Tibial artery (tissue), 4 donors: ENCODE measurements around the gene GALT.

Experiments
- DNase-seq, 2 donors: peaks; one replicate each; pipeline ENCODE4 v3.0.0-alpha.2; 2019
- H3K27ac ChIP-seq, 2 donors: fragments of 200-600 bp; sonication (generic) in 1 of 2; 1 replicate in 1 of 2; 2 replicates in 1 of 2; pipeline ENCODE4 v1.5.1; 2018 to 2019; ENCODE audit warnings: mild to moderate bottlenecking in 1 of 2
- H3K27me3 ChIP-seq, 2 donors: fragments of 200-600 bp; sonication (generic) in 1 of 2; one replicate each; pipeline versions ENCODE4 v1.5.1 to v1.6.0; 2016 to 2019
- H3K36me3 ChIP-seq, 3 donors: fragments of 200-600 bp; sonication (generic) in 2 of 3; one replicate each; pipeline ENCODE4 v1.5.1; 2016 to 2019; ENCODE audit warnings: mild to moderate bottlenecking in 2 of 3
- H3K4me1 ChIP-seq, 4 donors: fragments of 200-600 bp; sonication (generic) in 2 of 4; 1 replicate in 3 of 4; 2 replicates in 1 of 4; pipeline ENCODE4 v1.5.1; 2016 to 2019
- H3K4me3 ChIP-seq, 2 donors: fragments of 200-600 bp; sonication (generic) in 1 of 2; 1 replicate in 1 of 2; 2 replicates in 1 of 2; pipeline ENCODE4 v1.5.1; 2018 to 2019; ENCODE audit warnings: mild to moderate bottlenecking in 2 of 2
- H3K9me3 ChIP-seq, 3 donors: fragments of 200-600 bp; sonication (generic) in 1 of 3; one replicate each; pipeline ENCODE4 v1.5.1; 2016 to 2019
- intact Hi-C: fragments of 100-400 bp; cut with DNase I; formaldehyde crosslinking; loops from one replicate; pipeline ENCODE4 v1.15.0; 2023; ENCODE audit warnings: low total_unique reads
- TF ChIP-seq, protein P1 (sequence below), 2 experiments: fragments of 200-600 bp in 1 of 2; fragments of 450-650 bp in 1 of 2; IDR thresholded peaks; one replicate each; pipeline ENCODE4 v1.5.1; 2017 to 2019; ENCODE audit warnings: antibody characterized with exemption in 2 of 2, mild to moderate bottlenecking in 1 of 2, moderate library complexity in 1 of 2

The GALT gene

DNA sequence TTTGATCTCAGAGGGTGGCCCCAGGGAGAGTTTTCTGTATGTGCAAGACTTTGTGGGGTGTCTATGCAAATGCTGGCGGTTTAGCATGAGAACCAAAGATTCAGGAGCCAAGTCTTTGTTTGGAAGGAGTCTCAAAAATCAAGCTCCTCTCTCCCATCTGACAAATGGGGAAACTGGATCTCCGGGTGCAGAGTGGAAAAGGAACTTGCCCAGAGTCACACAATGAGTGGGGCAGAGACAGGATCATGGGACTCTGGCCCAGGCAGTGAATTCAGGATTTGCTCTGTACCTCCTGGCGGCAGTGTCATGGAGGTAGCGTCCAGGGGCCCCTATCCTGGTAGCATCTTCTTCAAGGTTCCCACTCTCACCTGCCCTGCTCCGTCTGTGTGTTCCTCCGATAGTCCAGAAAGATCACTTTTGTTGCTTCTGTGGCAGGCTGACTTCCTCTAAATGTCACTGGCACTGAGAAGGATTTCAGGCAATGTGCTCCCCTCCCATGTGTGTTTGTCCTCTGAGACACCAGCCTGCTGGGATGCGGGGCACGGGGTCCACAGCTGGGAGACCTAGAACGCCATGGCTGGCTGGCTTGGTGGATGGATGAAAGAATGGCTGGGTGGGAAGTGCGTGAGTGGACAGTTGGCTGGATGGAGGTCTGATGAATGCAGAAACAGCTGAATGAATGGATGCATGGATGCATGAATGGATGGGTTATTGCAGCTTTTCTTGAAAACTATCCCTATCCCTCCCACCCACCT, 41.0 kb downstream of the GALT start:
- no peaks in the 10 kb centered on the region for H3K27me3 ChIP-seq
- TF ChIP-seq, protein P1, sequence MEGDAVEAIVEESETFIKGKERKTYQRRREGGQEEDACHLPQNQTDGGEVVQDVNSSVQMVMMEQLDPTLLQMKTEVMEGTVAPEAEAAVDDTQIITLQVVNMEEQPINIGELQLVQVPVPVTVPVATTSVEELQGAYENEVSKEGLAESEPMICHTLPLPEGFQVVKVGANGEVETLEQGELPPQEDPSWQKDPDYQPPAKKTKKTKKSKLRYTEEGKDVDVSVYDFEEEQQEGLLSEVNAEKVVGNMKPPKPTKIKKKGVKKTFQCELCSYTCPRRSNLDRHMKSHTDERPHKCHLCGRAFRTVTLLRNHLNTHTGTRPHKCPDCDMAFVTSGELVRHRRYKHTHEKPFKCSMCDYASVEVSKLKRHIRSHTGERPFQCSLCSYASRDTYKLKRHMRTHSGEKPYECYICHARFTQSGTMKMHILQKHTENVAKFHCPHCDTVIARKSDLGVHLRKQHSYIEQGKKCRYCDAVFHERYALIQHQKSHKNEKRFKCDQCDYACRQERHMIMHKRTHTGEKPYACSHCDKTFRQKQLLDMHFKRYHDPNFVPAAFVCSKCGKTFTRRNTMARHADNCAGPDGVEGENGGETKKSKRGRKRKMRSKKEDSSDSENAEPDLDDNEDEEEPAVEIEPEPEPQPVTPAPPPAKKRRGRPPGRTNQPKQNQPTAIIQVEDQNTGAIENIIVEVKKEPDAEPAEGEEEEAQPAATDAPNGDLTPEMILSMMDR (IDR thresholded peaks at IDR 0.05): no peak
- no peaks in the 10 kb centered on the region for H3K9me3 ChIP-seq
- intact Hi-C loops: no loop called here
- DNase-seq: no peak
- H3K27ac ChIP-seq: no peak overlapping the region
- H3K4me1 ChIP-seq: peaks cover 0 to 56% (median 31%) of the 10 kb centered on the region in 4 donors
- peaks cover 0 to 10% (median 0%) of the 10 kb centered on the region in 3 donors for H3K36me3 ChIP-seq
- no peak overlapping the region for H3K4me3 ChIP-seq

DNA sequence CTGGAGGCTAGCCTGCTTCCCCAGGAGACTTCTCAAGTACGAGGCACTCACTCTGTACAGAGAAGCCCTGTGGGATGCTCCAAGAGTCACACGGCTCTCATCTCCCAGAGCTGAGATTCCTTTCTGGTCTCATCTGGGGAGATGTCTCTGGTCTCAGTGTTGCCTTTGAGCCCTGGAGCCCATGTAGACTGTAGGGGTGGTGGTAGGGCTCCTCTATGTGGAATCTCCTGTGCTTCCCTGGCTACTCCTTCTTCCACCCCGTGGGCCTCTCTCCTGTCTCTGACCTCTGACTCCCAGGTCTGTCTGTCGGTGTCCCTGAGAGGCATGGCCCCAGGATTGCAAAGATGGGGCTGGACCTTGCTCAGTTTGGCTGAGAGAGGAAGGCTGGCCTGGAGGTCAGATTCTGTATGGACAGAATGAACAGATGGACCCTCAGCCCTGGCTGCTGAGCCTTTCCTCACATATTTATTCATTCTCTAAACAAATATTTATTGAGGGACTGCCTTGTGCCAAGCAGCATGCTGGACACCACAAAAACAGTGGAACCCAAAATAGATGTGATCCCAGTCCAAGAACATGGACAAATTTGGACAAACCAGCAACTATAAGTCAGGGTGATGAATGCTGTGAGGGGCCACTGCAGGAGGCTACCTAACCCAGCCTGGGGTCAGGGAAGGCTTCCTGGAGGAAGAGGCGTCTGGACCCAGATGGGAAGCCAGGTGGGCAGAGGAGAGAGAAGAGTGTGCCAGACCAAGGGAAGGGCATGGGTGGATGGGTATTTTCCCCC, 42.0 kb downstream of the GALT start:
- Histone ChIP-seq H3K4me3 (no peak overlapping the region), H3K27me3 (no peaks in the 10 kb centered on the region), H3K4me1 (peaks cover 0 to 56% (median 31%) of the 10 kb centered on the region in 4 donors), H3K27ac (no peak overlapping the region), H3K9me3 (no peaks in the 10 kb centered on the region), H3K36me3 (peaks cover 0 to 4% (median 0%) of the 10 kb centered on the region in 3 donors)
- no peak for DNase-seq
- intact Hi-C loops: no loop called here
- TF ChIP-seq, protein P1 (IDR thresholded peaks at IDR 0.05): no peak

- Histone ChIP-seq H3K4me1 (peaks cover 0 to 56% (median 31%) of the 10 kb centered on the region in 4 donors), H3K27me3 (no peaks in the 10 kb centered on the region), H3K27ac (no peak overlapping the region), H3K4me3 (no peak overlapping the region), H3K36me3 (peaks cover 0 to 4% (median 0%) of the 10 kb centered on the region in 3 donors), H3K9me3 (no peaks in the 10 kb centered on the region)
- TF ChIP-seq, protein P1 (IDR thresholded peaks at IDR 0.05): no peak
- intact Hi-C loops: no loop called here
- no peak for DNase-seq
Measured at GRCh38 chr9:34689116-34689470, 42.6 kb downstream of the GALT start.

DNA sequence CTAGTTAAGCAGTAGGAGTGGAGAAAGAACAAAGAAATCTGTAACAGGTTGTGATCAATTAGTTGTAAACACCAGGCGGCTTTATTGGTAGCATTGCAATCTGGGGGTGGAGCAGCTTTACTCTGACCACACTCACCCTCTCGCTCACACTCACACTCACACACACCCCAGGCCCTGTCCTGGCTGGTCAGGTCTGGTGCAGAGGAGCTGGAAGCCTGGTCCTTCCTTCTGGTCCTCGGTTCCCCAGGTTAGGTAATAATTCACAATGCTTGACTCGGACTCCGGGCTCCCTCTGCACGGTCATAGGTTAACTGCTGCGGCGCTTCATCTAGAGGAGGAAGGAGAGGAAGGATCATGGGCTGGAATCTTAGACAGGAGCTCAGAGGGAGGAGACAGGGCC, 43.0 kb downstream of the GALT start:
- peaks cover 0 to under 1% (median 0%) of the 10 kb centered on the region in 3 donors for H3K36me3 ChIP-seq
- TF ChIP-seq, protein P1 (IDR thresholded peaks at IDR 0.05): no peak
- H3K9me3 ChIP-seq: no peaks in the 10 kb centered on the region
- intact Hi-C loops: no loop called here
- no peaks in the 10 kb centered on the region for H3K27me3 ChIP-seq
- H3K4me3 ChIP-seq: no peak overlapping the region
- peaks cover 0 to 56% (median 31%) of the 10 kb centered on the region in 4 donors for H3K4me1 ChIP-seq
- no peak overlapping the region for H3K27ac ChIP-seq
- no peak for DNase-seq

- Histone ChIP-seq H3K36me3 (no peaks in the 10 kb centered on the region), H3K9me3 (no peaks in the 10 kb centered on the region), H3K4me3 (no peak within 1 kb of the TSS), H3K27ac (no peak within 1 kb of the TSS), H3K4me1 (peaks cover 0 to 46% (median 25%) of the 10 kb centered on the region in 4 donors), H3K27me3 (no peaks in the 10 kb centered on the region)
- TF ChIP-seq, protein P1 (IDR thresholded peaks at IDR 0.05): no peak
- intact Hi-C loops: no loop called here
- DNase-seq: no peak
Measured at GRCh38 chr9:34690983-34691935, 44.8 kb downstream of the GALT start, which contains the start of gene CCL19. CCL19 (minus strand) TSS chr9:34691276; CDS start chr9:34691139, 137 bp downstream.
